SK-N-SH treated with all-trans-retinoic acid at 6 μM for 48 hours (cell line): ENCODE data around the gene DCLK1.

Experiments used
- ATAC-seq: fragments of 200-7000 bp; cut with Tn5 transposase; 3 replicates; pipeline ENCODE4 v1.9.1; 2020; ENCODE audit warnings: mild to moderate bottlenecking, moderate library complexity
- ARNTL ChIP-seq: fragments of 450-650 bp; formaldehyde crosslinking; IDR thresholded peaks from 2 replicates; pipeline ENCODE4 v1.5.0; 2020; ENCODE audit warnings: low read depth, mild to moderate bottlenecking, moderate library complexity, borderline replicate concordance
- BACH2 ChIP-seq: fragments of 250-450 bp; sonication (Bioruptor Pico); IDR thresholded peaks from 2 replicates; pipeline ENCODE4 v1.9.0; 2021; ENCODE audit warnings: mild to moderate bottlenecking, borderline replicate concordance
- CSDC2 ChIP-seq: fragments of 250-450 bp; sonication (Bioruptor Pico); IDR thresholded peaks from 2 replicates; pipeline ENCODE4 v1.5.0; 2020; ENCODE audit warnings: mild to moderate bottlenecking, moderate library complexity
- CSRNP3 ChIP-seq: fragments of 250-450 bp; sonication (Bioruptor Pico); IDR thresholded peaks from 2 replicates; pipeline ENCODE4 v1.5.1; 2021; ENCODE audit warnings: mild to moderate bottlenecking, moderate library complexity
- ESRRG ChIP-seq: fragments of 250-450 bp; sonication (Bioruptor Pico); IDR thresholded peaks from 2 replicates; pipeline ENCODE4 v1.6.1; 2021; ENCODE audit warnings: mild to moderate bottlenecking
- GLIS3 ChIP-seq: fragments of 250-450 bp; sonication (Bioruptor Pico); IDR thresholded peaks from 2 replicates; pipeline ENCODE4 v1.5.0; 2020; ENCODE audit warnings: mild to moderate bottlenecking, moderate library complexity
- ISL1 ChIP-seq: fragments of 250-450 bp; sonication (Bioruptor Pico); IDR thresholded peaks from 2 replicates; pipeline ENCODE4 v2.1.2; 2022; ENCODE audit warnings: mild to moderate bottlenecking, moderate library complexity
- OSR1 ChIP-seq: fragments of 250-450 bp; sonication (Bioruptor Pico); IDR thresholded peaks from 2 replicates; pipeline ENCODE4 v1.8.0; 2022; ENCODE audit warnings: moderate library complexity, mild to moderate bottlenecking, inconsistent platforms
- PATZ1 ChIP-seq: fragments of 250-450 bp; sonication (Bioruptor Pico); IDR thresholded peaks from 2 replicates; pipeline ENCODE4 v1.8.0; 2020; ENCODE audit warnings: mild to moderate bottlenecking, moderate library complexity, borderline replicate concordance
- PPARA ChIP-seq: fragments of 250-450 bp; sonication (Bioruptor Pico); IDR thresholded peaks from 2 replicates; pipeline ENCODE4 v1.5.0; 2020; ENCODE audit warnings: mild to moderate bottlenecking, borderline replicate concordance
- SNAI2 ChIP-seq: fragments of 250-450 bp; sonication (Bioruptor Pico); IDR thresholded peaks from 2 replicates; pipeline ENCODE4 v1.5.0; 2020; ENCODE audit warnings: mild to moderate bottlenecking, moderate library complexity
- TCF4 ChIP-seq: fragments of 250-450 bp; sonication (Bioruptor Pico); IDR thresholded peaks from 2 replicates; pipeline ENCODE4 v1.8.0; 2021; ENCODE audit warnings: mild to moderate bottlenecking, moderate library complexity, borderline replicate concordance
- TOX ChIP-seq: fragments of 250-450 bp; sonication (Bioruptor Pico); IDR thresholded peaks from 2 replicates; pipeline ENCODE4 v1.8.0; 2021; ENCODE audit warnings: mild to moderate bottlenecking, moderate library complexity, borderline replicate concordance
- ZC3H10 ChIP-seq: fragments of 250-450 bp; sonication (Bioruptor Pico); IDR thresholded peaks from 2 replicates; pipeline ENCODE4 v1.5.1; 2021; ENCODE audit warnings: mild to moderate bottlenecking, moderate library complexity
- ZFP3 ChIP-seq: fragments of 250-450 bp; sonication (Bioruptor Pico); IDR thresholded peaks from 2 replicates; pipeline ENCODE4 v1.5.0; 2020; ENCODE audit warnings: mild to moderate bottlenecking, moderate library complexity
- ZNF70 ChIP-seq: fragments of 450-650 bp; formaldehyde crosslinking; IDR thresholded peaks from 2 replicates; pipeline ENCODE4 v1.5.0; 2020; ENCODE audit warnings: mild to moderate bottlenecking, moderate library complexity
- ZNF8 ChIP-seq: fragments of 450-650 bp; formaldehyde crosslinking; IDR thresholded peaks from 2 replicates; pipeline ENCODE4 v1.5.0; 2020; ENCODE audit warnings: mild to moderate bottlenecking, moderate library complexity
- TF ChIP-seq, protein P1 (sequence below): fragments of 250-450 bp; sonication (Bioruptor Pico); IDR thresholded peaks from 2 replicates; pipeline ENCODE4 v1.5.1; 2020; ENCODE audit warnings: low read depth, mild to moderate bottlenecking, moderate library complexity
- TF ChIP-seq, protein P2 (sequence below): fragments of 250-450 bp; sonication (Bioruptor Pico); IDR thresholded peaks from 2 replicates; pipeline ENCODE4 v1.8.0; 2021; ENCODE audit warnings: low read depth, mild to moderate bottlenecking, moderate library complexity, borderline replicate concordance

DCLK1 gene

DNA sequence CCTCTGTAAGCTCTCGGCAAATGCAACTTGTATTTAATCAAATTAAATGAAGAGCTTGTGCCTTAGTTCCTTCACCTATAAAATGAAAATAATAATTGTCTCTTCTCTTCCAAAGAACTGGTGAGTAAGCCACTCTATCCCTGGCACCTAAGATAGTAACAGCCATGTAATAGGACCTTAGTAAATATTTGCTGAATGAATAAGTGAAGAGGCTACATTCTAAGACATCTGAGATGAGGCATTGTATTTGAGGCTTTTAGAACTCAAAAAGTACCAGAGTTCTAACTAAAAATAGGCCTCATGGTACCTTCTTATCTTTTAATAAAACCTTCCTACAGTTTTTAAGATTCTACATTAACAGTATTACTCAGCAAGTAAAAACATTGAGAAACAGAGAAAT lies 17.3 kb upstream of the DCLK1 start:
- no peak for TF ChIP-seq PPARA
- TF ChIP-seq, protein P1, sequence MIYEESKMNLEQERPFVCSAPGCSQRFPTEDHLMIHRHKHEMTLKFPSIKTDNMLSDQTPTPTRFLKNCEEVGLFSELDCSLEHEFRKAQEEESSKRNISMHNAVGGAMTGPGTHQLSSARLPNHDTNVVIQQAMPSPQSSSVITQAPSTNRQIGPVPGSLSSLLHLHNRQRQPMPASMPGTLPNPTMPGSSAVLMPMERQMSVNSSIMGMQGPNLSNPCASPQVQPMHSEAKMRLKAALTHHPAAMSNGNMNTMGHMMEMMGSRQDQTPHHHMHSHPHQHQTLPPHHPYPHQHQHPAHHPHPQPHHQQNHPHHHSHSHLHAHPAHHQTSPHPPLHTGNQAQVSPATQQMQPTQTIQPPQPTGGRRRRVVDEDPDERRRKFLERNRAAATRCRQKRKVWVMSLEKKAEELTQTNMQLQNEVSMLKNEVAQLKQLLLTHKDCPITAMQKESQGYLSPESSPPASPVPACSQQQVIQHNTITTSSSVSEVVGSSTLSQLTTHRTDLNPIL (CRISPR knock-in tag), result no peak
- TF ChIP-seq CSDC2 (CRISPR knock-in tag), result no peak
- TF ChIP-seq ZNF70, result no peak
- TF ChIP-seq, protein P2, sequence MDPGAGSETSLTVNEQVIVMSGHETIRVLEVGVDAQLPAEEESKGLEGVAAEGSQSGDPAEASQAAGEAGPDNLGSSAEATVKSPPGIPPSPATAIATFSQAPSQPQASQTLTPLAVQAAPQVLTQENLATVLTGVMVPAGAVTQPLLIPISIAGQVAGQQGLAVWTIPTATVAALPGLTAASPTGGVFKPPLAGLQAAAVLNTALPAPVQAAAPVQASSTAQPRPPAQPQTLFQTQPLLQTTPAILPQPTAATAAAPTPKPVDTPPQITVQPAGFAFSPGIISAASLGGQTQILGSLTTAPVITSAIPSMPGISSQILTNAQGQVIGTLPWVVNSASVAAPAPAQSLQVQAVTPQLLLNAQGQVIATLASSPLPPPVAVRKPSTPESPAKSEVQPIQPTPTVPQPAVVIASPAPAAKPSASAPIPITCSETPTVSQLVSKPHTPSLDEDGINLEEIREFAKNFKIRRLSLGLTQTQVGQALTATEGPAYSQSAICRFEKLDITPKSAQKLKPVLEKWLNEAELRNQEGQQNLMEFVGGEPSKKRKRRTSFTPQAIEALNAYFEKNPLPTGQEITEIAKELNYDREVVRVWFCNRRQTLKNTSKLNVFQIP, result no peak
- TF ChIP-seq PATZ1 (CRISPR knock-in tag), result no peak
- no peak for TF ChIP-seq ZNF8 (CRISPR knock-in tag)
- TF ChIP-seq SNAI2 (CRISPR knock-in tag), result no peak
- no peak for TF ChIP-seq ZC3H10 (CRISPR knock-in tag)
- ATAC-seq, result peak; percentile 95

GRCh38 chr13:36147330-36147729 lies 16.1 kb upstream of the DCLK1 start:
- no peak for ATAC-seq
- TF ChIP-seq, protein P1 (CRISPR knock-in tag), result no peak
- TF ChIP-seq ARNTL (CRISPR knock-in tag) (no peak), ZNF70 (no peak), OSR1 (no peak), GLIS3 (no peak), ZFP3 (CRISPR knock-in tag) (no peak), ESRRG (CRISPR knock-in tag) (no peak), PATZ1 (CRISPR knock-in tag) (no peak), ISL1 (CRISPR knock-in tag) (no peak), ZC3H10 (CRISPR knock-in tag) (no peak), SNAI2 (CRISPR knock-in tag) (no peak)

GRCh38 chr13:36146511-36147269 lies 15.5 kb upstream of the DCLK1 start:
- TF ChIP-seq, protein P1 (CRISPR knock-in tag), result no peak
- TF ChIP-seq ISL1 (CRISPR knock-in tag) (no peak), CSRNP3 (CRISPR knock-in tag) (no peak), ZFP3 (CRISPR knock-in tag) (no peak), TOX (CRISPR knock-in tag) (no peak), BACH2 (CRISPR knock-in tag) (no peak), ZNF70 (no peak), TCF4 (no peak), ZC3H10 (CRISPR knock-in tag) (no peak), OSR1 (no peak), SNAI2 (CRISPR knock-in tag) (no peak)
- no peak for ATAC-seq
